Suprapubic skin (tissue), 4 donors: Measurements from ENCODE around the gene PTPN14. TPM values are rescaled to one million over a fixed set of nuclear protein-coding genes. Genes with fewer than 3 reads are reported as not detected.
A peak's percentile ranks its signal among the peaks of the same experiment; 100 is the strongest.
"Not testable (repeated sequence)": the region's sequence is repeated elsewhere in the genome, so short reads cannot be mapped to it uniquely, and the experiment has no call there.

Source experiments
- DNase-seq, 2 donors: peaks; one replicate each; pipeline ENCODE4 v3.0.0-alpha.2; 2019; ENCODE audit warnings: low spot score in 2 of 2
- H3K27ac ChIP-seq: fragments of 200-600 bp; sonication (generic); one replicate; pipeline ENCODE4 v1.5.1; 2019
- H3K27me3 ChIP-seq: fragments of 200-600 bp; sonication (generic); one replicate; pipeline ENCODE4 v1.5.1; 2019
- H3K36me3 ChIP-seq: fragments of 200-600 bp; sonication (generic); one replicate; pipeline ENCODE4 v1.5.1; 2019
- H3K4me1 ChIP-seq: fragments of 200-600 bp; sonication (generic); one replicate; pipeline ENCODE4 v1.5.1; 2019
- H3K4me3 ChIP-seq: fragments of 200-600 bp; sonication (generic); one replicate; pipeline ENCODE4 v1.5.1; 2019; ENCODE audit warnings: mild to moderate bottlenecking
- H3K9me3 ChIP-seq: fragments of 200-600 bp; sonication (generic); one replicate; pipeline ENCODE4 v1.5.1; 2019
- EP300 ChIP-seq: sonication (generic); formaldehyde crosslinking; IDR thresholded peaks from one replicate; pipeline ENCODE4 v1.6.1; 2017; ENCODE audit warnings: antibody characterized with exemption
- POLR2A ChIP-seq, 2 donors: fragments of 450-650 bp; IDR thresholded peaks; one replicate each; pipeline ENCODE4 v1.6.1; 2017; ENCODE audit warnings: antibody characterized with exemption in 2 of 2, mild to moderate bottlenecking in 2 of 2, moderate library complexity in 2 of 2
- POLR2AphosphoS5 ChIP-seq, 3 donors: sonication (generic); formaldehyde crosslinking; IDR thresholded peaks; one replicate each; pipeline ENCODE4 v1.6.1; 2017; ENCODE audit warnings: antibody characterized with exemption in 3 of 3
- WGBS: methylation state at CpG from one replicate; pipeline ENCODE4 v1.1.5; 2018; 5-methylcytosine and 5-hydroxymethylcytosine counted together
- total RNA-seq, 4 donors: library from RNA; depleted of rRNA; stranded (reverse); fragments of >200 nt; gene quantifications; one replicate each; pipeline ENCODE4 v1.1.0, GENCODE V29; 2016
- TF ChIP-seq, protein P1 (sequence below), 2 donors: fragments of 200-600 bp in 1 of 2; fragments of 450-650 bp in 1 of 2; sonication (generic) in 1 of 2; IDR thresholded peaks; one replicate each; pipeline ENCODE4 v1.5.1; 2016 to 2019; ENCODE audit warnings: antibody characterized with exemption in 2 of 2, mild to moderate bottlenecking in 1 of 2, moderate library complexity in 1 of 2

Gene PTPN14
- total RNA-seq = 100 to 1,000 TPM in 2 of 4 donors, 10 to 100 TPM in 2; 67.9 to 159 (median 96.4) TPM

DNA sequence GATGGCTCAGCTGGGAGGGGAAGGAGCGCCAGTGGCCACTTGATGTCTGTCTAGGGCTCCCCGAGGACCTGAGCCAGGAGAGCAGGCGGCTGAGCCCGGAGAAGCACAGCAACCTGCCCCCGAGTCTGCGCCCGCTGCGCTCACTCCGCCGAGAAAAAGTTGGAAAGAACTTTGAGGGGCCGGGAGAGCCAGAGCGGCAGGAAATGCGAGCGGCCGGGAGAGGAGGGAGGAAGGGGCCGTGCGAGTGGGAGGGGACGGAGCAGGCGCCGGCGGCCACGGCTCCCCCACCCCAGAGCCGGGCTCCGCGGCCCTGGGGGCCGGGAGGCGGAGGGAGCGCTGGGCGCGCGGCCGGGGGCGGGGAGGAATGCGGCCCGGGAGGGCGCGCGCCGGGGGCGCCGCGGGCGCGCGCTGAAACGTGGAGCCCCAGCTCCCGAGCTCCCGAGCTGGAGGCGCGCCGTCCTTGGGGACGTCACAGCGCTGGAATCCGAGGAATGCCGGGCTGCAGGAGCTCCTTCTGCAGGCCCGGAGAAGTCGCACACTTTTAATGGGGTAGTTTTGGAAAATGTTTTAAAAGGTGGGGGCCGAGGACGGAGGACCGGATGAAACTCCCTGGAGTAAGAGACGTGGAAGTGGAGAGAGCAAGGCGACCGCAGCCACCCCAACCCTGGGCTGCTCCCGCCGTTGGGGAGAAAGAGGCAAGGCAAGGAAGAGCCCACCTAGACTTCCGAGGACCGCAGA lies at the start of gene PTPN14:
PTPN14 (minus strand) TSS at position 167 of the 738 bp plus-strand sequence. CDS start 86,799 bp downstream, outside the sequence.
- Histone ChIP-seq H3K27ac (peak within 1 kb of the TSS; percentile 99), H3K4me3 (peak within 1 kb of the TSS; percentile 88), H3K36me3 (no peaks in the 10 kb centered on the region), H3K9me3 (no peaks in the 10 kb centered on the region), H3K4me1 (peaks cover 41% of the 10 kb centered on the region), H3K27me3 (no peaks in the 10 kb centered on the region)
- under 1% methylated on average over 13 of the region's 67 CpGs for WGBS
- TF ChIP-seq EP300 = no peak
- TF ChIP-seq, protein P1, sequence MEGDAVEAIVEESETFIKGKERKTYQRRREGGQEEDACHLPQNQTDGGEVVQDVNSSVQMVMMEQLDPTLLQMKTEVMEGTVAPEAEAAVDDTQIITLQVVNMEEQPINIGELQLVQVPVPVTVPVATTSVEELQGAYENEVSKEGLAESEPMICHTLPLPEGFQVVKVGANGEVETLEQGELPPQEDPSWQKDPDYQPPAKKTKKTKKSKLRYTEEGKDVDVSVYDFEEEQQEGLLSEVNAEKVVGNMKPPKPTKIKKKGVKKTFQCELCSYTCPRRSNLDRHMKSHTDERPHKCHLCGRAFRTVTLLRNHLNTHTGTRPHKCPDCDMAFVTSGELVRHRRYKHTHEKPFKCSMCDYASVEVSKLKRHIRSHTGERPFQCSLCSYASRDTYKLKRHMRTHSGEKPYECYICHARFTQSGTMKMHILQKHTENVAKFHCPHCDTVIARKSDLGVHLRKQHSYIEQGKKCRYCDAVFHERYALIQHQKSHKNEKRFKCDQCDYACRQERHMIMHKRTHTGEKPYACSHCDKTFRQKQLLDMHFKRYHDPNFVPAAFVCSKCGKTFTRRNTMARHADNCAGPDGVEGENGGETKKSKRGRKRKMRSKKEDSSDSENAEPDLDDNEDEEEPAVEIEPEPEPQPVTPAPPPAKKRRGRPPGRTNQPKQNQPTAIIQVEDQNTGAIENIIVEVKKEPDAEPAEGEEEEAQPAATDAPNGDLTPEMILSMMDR (IDR thresholded peaks at IDR 0.05) = peak in 1 of 2 donors; percentile 26
- DNase-seq = peak; percentile 85 to 89

DNA sequence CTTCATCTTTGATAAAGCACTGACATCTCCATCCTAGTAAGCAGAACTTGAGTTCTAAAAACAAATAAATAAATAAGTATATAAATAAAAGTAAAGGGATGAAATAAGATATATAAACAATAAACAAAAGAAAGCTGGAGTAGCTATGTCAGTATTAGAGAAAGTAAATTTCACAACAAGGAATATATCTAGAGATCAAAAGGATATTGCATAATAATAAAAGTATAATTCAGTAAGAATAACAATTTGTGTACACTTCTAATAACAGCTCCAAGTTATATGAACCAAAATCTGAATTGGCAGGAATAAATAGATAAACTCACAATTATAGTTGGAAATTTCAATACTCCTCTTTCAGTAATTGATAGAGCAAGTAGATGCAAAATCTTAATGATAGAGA lies 41.8 kb upstream of the PTPN14 start:
- TF ChIP-seq EP300 (no peak), POLR2AphosphoS5 (IDR thresholded peaks at IDR 0.05) (no peak), POLR2A (IDR thresholded peaks at IDR 0.05) (no peak)
- TF ChIP-seq, protein P1 (IDR thresholded peaks at IDR 0.05) = no peak
- Histone ChIP-seq H3K4me3 (no peak overlapping the region), H3K27ac (no peak overlapping the region), H3K27me3 (no peaks in the 10 kb centered on the region), H3K4me1 (no peaks in the 10 kb centered on the region), H3K9me3 (no peaks in the 10 kb centered on the region), H3K36me3 (no peaks in the 10 kb centered on the region)
- no peak for DNase-seq

DNA sequence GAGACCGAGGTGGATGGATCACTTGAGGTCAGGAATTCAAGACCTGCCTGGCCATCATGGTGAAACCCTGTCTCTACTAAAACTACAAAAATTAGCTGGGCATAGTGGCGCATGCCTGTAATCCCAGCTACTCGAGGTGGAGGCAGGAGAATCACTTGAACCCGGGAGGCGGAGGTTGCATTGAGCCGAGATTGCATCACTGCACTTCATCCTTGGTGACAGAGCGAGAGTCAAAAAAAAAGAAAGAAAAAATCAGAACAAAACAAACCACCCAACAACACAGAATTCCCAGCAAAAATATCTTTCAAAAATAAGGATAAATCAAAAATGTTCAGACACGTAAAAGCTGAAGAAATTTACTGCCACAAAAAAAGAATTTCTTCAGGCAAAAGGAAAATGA lies 40.5 kb upstream of the PTPN14 start:
- WGBS = 82% methylated on average over 8 of the region's 8 CpGs

DNA sequence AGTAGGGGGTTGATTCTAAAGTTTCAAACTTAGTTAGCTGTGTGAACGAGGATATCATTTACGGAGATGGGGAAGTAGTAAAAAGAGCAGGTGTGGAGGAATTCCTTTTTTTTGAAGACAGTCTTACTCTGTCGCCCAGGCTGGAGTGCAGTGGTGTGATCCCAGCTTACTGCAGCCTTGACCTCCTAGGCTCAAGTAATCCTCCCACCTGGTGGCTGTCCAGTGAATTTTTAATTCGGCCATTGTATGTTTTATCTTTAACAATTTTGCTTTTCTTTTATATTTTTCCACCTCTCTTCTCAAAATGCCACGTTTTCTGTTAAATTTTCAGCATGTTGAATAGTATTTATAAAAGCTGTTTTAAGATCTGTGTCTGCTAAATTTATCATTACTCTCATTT lies 39.3 kb upstream of the PTPN14 start:
- Histone ChIP-seq H3K36me3 (no peaks in the 10 kb centered on the region), H3K4me1 (no peaks in the 10 kb centered on the region), H3K27me3 (no peaks in the 10 kb centered on the region), H3K9me3 (no peaks in the 10 kb centered on the region), H3K4me3 (no peak overlapping the region), H3K27ac (no peak overlapping the region)
- no peak for DNase-seq
- WGBS = 92% methylated on average over 5 of the region's 5 CpGs
- TF ChIP-seq, protein P1 (IDR thresholded peaks at IDR 0.05) = no peak
- TF ChIP-seq POLR2AphosphoS5 (IDR thresholded peaks at IDR 0.05) = no peak
- no peak for TF ChIP-seq EP300

More for the DNA sequence above, 40.5 kb upstream of the PTPN14 start:
- H3K27ac ChIP-seq, H3K4me3 ChIP-seq, H3K27me3 ChIP-seq, H3K36me3 ChIP-seq, H3K9me3 ChIP-seq, H3K4me1 ChIP-seq, DNase-seq: not testable (repeated sequence)

DNA sequence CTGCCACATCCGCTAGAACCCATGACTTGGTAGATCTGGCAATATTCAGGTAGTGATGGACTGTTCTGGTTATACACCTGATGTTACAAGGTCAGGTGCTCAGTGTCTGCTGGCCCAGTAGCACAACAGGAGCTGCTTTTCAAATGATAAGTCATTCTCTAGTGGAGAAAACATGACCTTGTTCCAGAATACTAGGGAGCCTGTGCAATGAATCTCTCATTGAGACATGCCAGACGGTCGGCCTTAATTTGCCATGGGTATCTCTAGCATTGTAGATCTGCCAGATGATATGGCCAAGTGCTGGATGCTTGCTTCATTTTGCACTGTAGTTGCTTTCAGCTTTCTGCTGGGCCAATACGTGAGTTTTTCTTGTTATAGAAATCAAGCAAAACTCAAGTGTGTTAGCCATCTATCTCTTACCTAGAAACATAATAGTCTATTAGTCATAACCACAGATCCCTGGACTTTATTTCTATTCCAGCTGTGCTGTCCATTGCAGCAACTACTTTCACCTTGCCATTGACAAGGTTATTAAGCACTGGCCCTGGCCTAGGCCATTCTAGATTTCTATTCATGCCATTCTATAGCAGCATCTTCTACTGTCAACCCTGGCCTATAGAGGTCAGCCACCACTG lies 37.7 kb upstream of the PTPN14 start:
- H3K4me3 ChIP-seq = no peak overlapping the region
- DNase-seq = no peak
- H3K27me3 ChIP-seq = no peaks in the 10 kb centered on the region
- H3K9me3 ChIP-seq = no peaks in the 10 kb centered on the region
- no peaks in the 10 kb centered on the region for H3K36me3 ChIP-seq
- H3K4me1 ChIP-seq = peaks cover 8% of the 10 kb centered on the region
- H3K27ac ChIP-seq = no peak overlapping the region
- TF ChIP-seq, protein P1 (IDR thresholded peaks at IDR 0.05) = no peak
- TF ChIP-seq POLR2A (IDR thresholded peaks at IDR 0.05) = no peak
- TF ChIP-seq POLR2AphosphoS5 (IDR thresholded peaks at IDR 0.05) = no peak
- no peak for TF ChIP-seq EP300
- 93% methylated on average over 4 of the region's 4 CpGs for WGBS
